K562 (cell line): Measurements from ENCODE around the gene FBXW12. TPM values are rescaled to one million over a fixed set of nuclear protein-coding genes. Genes with fewer than 3 reads are reported as not detected.

Source experiments
- ATAC-seq: fragments of 200-7000 bp; cut with Tn5 transposase; 3 replicates; pipeline ENCODE4 v1.9.1; 2020; ENCODE audit warnings: moderate library complexity
- BruUV-seq: library from RNA; stranded (reverse); fragments of 400-500 nt; replicated peaks from 2 replicates; lab custom pipeline; 2021; lab: Mats Ljungman, UMichigan
- CTCF ChIA-PET: fragments of 300-600 bp; formaldehyde crosslinking; extraction: SDS; loops from one replicate; lab custom pipeline; 2021; ENCODE audit warnings: low intra/inter-chr PET ratio; lab: Yijun Ruan, JAX
- POLR2A ChIA-PET: fragments of 300-600, 350-650 bp; sonication (Branson Sonifier 250); formaldehyde crosslinking; extraction: SDS; loops from one replicate; lab custom pipeline; 2021; ENCODE audit warnings: antibody characterized with exemption, inconsistent platforms; lab: Yijun Ruan, JAX
- DNase-seq, 4 experiments: peaks; one replicate each; pipeline versions ENCODE4 v3.0.0 to v3.0.0-alpha.2; 2011 to 2018; ENCODE audit warnings: low spot score in 3 of 4, mixed read lengths in 3 of 4; ENCODE audit errors: extremely low read depth in 1 of 4
- FAIRE-seq: peaks from 2 replicates; lab custom pipeline; 2011; peaks lifted over from hg19 to GRCh38; lab: Jason Lieb, UNC
- H2AFZ ChIP-seq: 2 replicates; pipeline ENCODE4 v1.6.0; 2011; ENCODE audit warnings: low read depth, low read length, control low read depth, inconsistent platforms
- H3K27ac ChIP-seq: fragments of 200-600 bp; 3 replicates; pipeline ENCODE4 v1.8.0; 2011; ENCODE audit warnings: low read depth, mild to moderate bottlenecking, control low read depth, inconsistent platforms, low read length, moderate library complexity, mixed read lengths; ENCODE audit errors: extremely low read depth
- H3K27me3 ChIP-seq, 2 experiments: fragments of 300-600 bp in 1 of 2; 2 replicates in 1 of 2; 3 replicates in 1 of 2; pipeline versions ENCODE4 v1.6.0 to v1.8.0; 2011; ENCODE audit warnings: inconsistent platforms in 2 of 2, low read length in 2 of 2, mild to moderate bottlenecking in 1 of 2, mixed read lengths in 1 of 2, moderate library complexity in 1 of 2; ENCODE audit not compliant: control insufficient read depth in 2 of 2, insufficient read depth in 2 of 2
- H3K36me3 ChIP-seq: fragments of 300-600 bp; 3 replicates; pipeline ENCODE4 v1.8.0; 2011; ENCODE audit warnings: mild to moderate bottlenecking, low read length, inconsistent platforms; ENCODE audit not compliant: control insufficient read depth, insufficient read depth
- H3K4me1 ChIP-seq, 2 experiments: fragments of 200-600 bp in 1 of 2; replicated peaks in 1 of 2; 2 replicates in 1 of 2; 3 replicates in 1 of 2; pipeline versions ENCODE4 v1.5.1 to v1.8.0; 2011; ENCODE audit warnings: inconsistent platforms in 2 of 2, low read length in 2 of 2, mild to moderate bottlenecking in 1 of 2, mixed read lengths in 1 of 2, moderate library complexity in 1 of 2; ENCODE audit not compliant: control insufficient read depth in 2 of 2, insufficient read depth in 2 of 2
- H3K4me2 ChIP-seq: 2 replicates; pipeline ENCODE4 v1.6.1; 2011; ENCODE audit warnings: low read length, control low read depth, inconsistent platforms, mixed read lengths; ENCODE audit not compliant: insufficient read depth
- H3K4me3 ChIP-seq: fragments of 200-600 bp; sonication (generic), shearing (Covaris generic); 2 replicates; pipeline ENCODE4 v1.5.1; 2016; ENCODE audit warnings: control low read depth, inconsistent platforms
- H3K79me2 ChIP-seq: fragments of 200-600 bp; 3 replicates; pipeline ENCODE4 v1.8.0; 2011; ENCODE audit warnings: low read length, inconsistent platforms; ENCODE audit not compliant: control insufficient read depth, insufficient read depth
- H3K9ac ChIP-seq, 2 experiments: 2 replicates each; pipeline versions ENCODE4 v1.6.0 to v1.6.1; 2011; ENCODE audit warnings: low read depth in 2 of 2, low read length in 2 of 2, control low read depth in 1 of 2, inconsistent platforms in 1 of 2, mild to moderate bottlenecking in 1 of 2, mixed read lengths in 1 of 2; ENCODE audit not compliant: insufficient read depth in 1 of 2
- H3K9me1 ChIP-seq: one replicate; pipeline ENCODE4 v1.6.0; 2011; ENCODE audit warnings: inconsistent platforms, mild to moderate bottlenecking, low read length, moderate library complexity; ENCODE audit not compliant: control insufficient read depth, insufficient read depth
- H3K9me3 ChIP-seq: replicated peaks from 2 replicates; pipeline ENCODE4 v1.5.1; 2011; ENCODE audit warnings: low read depth, low read length, inconsistent platforms; ENCODE audit not compliant: control insufficient read depth, insufficient read depth
- H4K20me1 ChIP-seq: replicated peaks from 2 replicates; pipeline ENCODE4 v1.6.1; 2011; ENCODE audit warnings: low read length, inconsistent platforms, mixed read lengths; ENCODE audit not compliant: control insufficient read depth, insufficient read depth
- DDX20 ChIP-seq: fragments of 450-650 bp; IDR thresholded peaks from 2 replicates; pipeline ENCODE4 v1.6.1; 2016; ENCODE audit warnings: missing genetic modification characterization, low read depth, mild to moderate bottlenecking, missing compliant biosample characterization, moderate library complexity
- DPF2 ChIP-seq: fragments of 450-650 bp; IDR thresholded peaks from 2 replicates; pipeline ENCODE4 v1.6.1; 2016
- FOXK1 ChIP-seq: sonication (generic); formaldehyde crosslinking; IDR thresholded peaks from 2 replicates; pipeline ENCODE4 v1.8.0; 2022; ENCODE audit warnings: missing genetic modification reagents, mild to moderate bottlenecking, borderline replicate concordance
- HDAC8 ChIP-seq: fragments of 450-650 bp; IDR thresholded peaks from 2 replicates; pipeline ENCODE4 v1.6.1; 2016; ENCODE audit warnings: mild to moderate bottlenecking, missing genetic modification characterization, moderate library complexity, missing compliant biosample characterization
- MAFK ChIP-seq: IDR thresholded peaks from 2 replicates; pipeline ENCODE4 v1.6.1; 2011; ENCODE audit warnings: low read length, improper control_type of control experiment
- MEIS2 ChIP-seq: fragments of 450-650 bp; IDR thresholded peaks from 2 replicates; pipeline ENCODE4 v1.6.1; 2014; ENCODE audit warnings: mild to moderate bottlenecking; ENCODE audit not compliant: partially characterized antibody
- NCOA2 ChIP-seq, 2 experiments: fragments of 450-650 bp; IDR thresholded peaks; 2 replicates each; pipeline ENCODE4 v1.6.1; 2018; ENCODE audit warnings: mild to moderate bottlenecking in 2 of 2, moderate library complexity in 1 of 2; ENCODE audit not compliant: partially characterized antibody in 2 of 2
- NUFIP1 ChIP-seq: fragments of 450-650 bp; IDR thresholded peaks from 2 replicates; pipeline ENCODE4 v1.6.1; 2018; ENCODE audit not compliant: partially characterized antibody
- RAD51 ChIP-seq: fragments of 450-650 bp; IDR thresholded peaks from 2 replicates; pipeline ENCODE4 v1.7.1; 2016; ENCODE audit warnings: low read depth, mild to moderate bottlenecking, borderline replicate concordance
- SMARCC2 ChIP-seq: fragments of 450-650 bp; IDR thresholded peaks from 2 replicates; pipeline ENCODE4 v1.6.1; 2017; ENCODE audit warnings: antibody characterized with exemption, moderate library complexity, mild to moderate bottlenecking, low read depth
- STAT5A ChIP-seq: IDR thresholded peaks from 2 replicates; pipeline ENCODE4 v1.6.1; 2012; ENCODE audit warnings: low read length, inconsistent platforms, borderline replicate concordance
- U2AF1 ChIP-seq: fragments of 200-400 bp; formaldehyde crosslinking; optimal IDR thresholded peaks from 2 replicates; pipeline ENCODE3; 2017; ENCODE audit warnings: mild to moderate bottlenecking, low read depth, low read length, moderate library complexity
- ZNF212 ChIP-seq: fragments of 450-650 bp; formaldehyde crosslinking; IDR thresholded peaks from 2 replicates; pipeline ENCODE4 v1.4.0; 2020; ENCODE audit warnings: mild to moderate bottlenecking
- ZNF217 ChIP-seq: sonication (generic); formaldehyde crosslinking; IDR thresholded peaks from 2 replicates; pipeline ENCODE4 v1.8.0; 2022; ENCODE audit warnings: mild to moderate bottlenecking, missing genetic modification reagents
- WGBS: fragments of 100-300 bp; shearing (Covaris generic); methylation state at CpG from one replicate; pipeline ENCODE4 v1.1.6; 2016; ENCODE audit warnings: low coverage, mixed read lengths; ENCODE audit not compliant: insufficient coverage; ENCODE audit errors: missing lambda C conversion rate; 5-methylcytosine and 5-hydroxymethylcytosine counted together
- in situ Hi-C: fragments of 300-500 bp; cut with MboI; formaldehyde crosslinking; loops from 4 replicates; pipeline ENCODE4 v1.15.0; 2018; ENCODE audit warnings: inconsistent platforms, mixed read lengths
- intact Hi-C: fragments of 100-400 bp; cut with micrococcal nuclease; formaldehyde crosslinking; loops from 2 replicates; pipeline ENCODE4 v1.14.2; 2022
- polyA plus RNA-seq, 8 experiments: library from polyadenylated mRNA; depleted of rRNA in 4 of 8; stranded (reverse) in 5 of 8; unstranded in 3 of 8; fragments of >200 nt; fragmentation: Nextera tagmentation in 2 of 8; fragmentation: Illumina TruSeq in 1 of 8; extraction: Ambion mirVana in 2 of 8; extraction: Trizol in 1 of 8; gene quantifications; 2 replicates each; pipeline versions ENCODE4 v1.2.1 to v1.2.3, GENCODE V29; 2011 to 2014; ENCODE audit warnings: inconsistent platforms in 1 of 8, missing spikeins in 1 of 8
- total RNA-seq, 7 experiments: library from RNA; depleted of rRNA in 6 of 7; stranded (reverse); fragments of >200 nt in 6 of 7; fragmentation: Illumina TruSeq in 2 of 7; extraction: Trizol in 2 of 7; gene quantifications; 2 replicates each; pipeline versions ENCODE4 v1.2.1 to v1.2.3, GENCODE V29; 2011 to 2021; ENCODE audit warnings: low replicate concordance in 1 of 7
- TF ChIP-seq, protein P1 (sequence below): fragments of 450-650 bp; formaldehyde crosslinking; IDR thresholded peaks from 2 replicates; pipeline ENCODE4 v1.4.0; 2020; ENCODE audit warnings: mild to moderate bottlenecking, moderate library complexity

The FBXW12 gene
- total and polyA plus RNA-seq, 9 of the 15 experiments (the other 6 are each of a cell fraction or from before 2014, with no cell fraction given), result 0.04 to 0.07 (median 0.06) TPM; not detected in 6

- in situ Hi-C loops (no loop called here), intact Hi-C loops (no loop called here)
- peaks cover 5% of the 10 kb centered on the region; the same call in 2 of the 3 replicates for H3K36me3 ChIP-seq
- H3K4me2 ChIP-seq, result no peak overlapping the region
- peaks cover 3 to 47% of the 10 kb centered on the region in 2 experiments; a peak in 4 of 5 replicates for H3K4me1 ChIP-seq
- DNase-seq, result no peak
- TF ChIP-seq RAD51 (no peak), ZNF212 (CRISPR knock-in tag) (no peak), NCOA2 (IDR thresholded peaks at IDR 0.05; ENCODE audit: partially characterized antibody in 2 of 2) (no peak), MAFK (no peak), DPF2 (no peak)
- BruUV-seq, result no TSS peak
- ATAC-seq, result no peak
- H3K79me2 ChIP-seq, result no peaks in the 10 kb centered on the region; the same call in 2 of the 3 replicates
- no peaks in the 10 kb centered on the region for H3K9me3 ChIP-seq
- no peak overlapping the region for H2AFZ ChIP-seq
- H4K20me1 ChIP-seq, result no peaks in the 10 kb centered on the region
- ChIA-PET POLR2A (interaction anchor here (0.6 kb wide), 1 partner anchor 22 kb away, joined by 3 read pairs; no protein-coding TSS in a partner anchor), CTCF (no interaction called here)
- 61% methylated on average over 5 of the region's 8 CpGs for WGBS
- H3K9ac ChIP-seq, result no peak overlapping the region
- no peaks in the 10 kb centered on the region for H3K9me1 ChIP-seq
- no peak for FAIRE-seq
- no peaks in the 10 kb centered on the region for H3K27me3 ChIP-seq
- H3K27ac ChIP-seq, result no peak overlapping the region
- H3K4me3 ChIP-seq, result no peak overlapping the region
Measured at GRCh38 chr3:48426944-48427629, 55.1 kb downstream of the FBXW12 start.

- no peaks in the 10 kb centered on the region; the same call in 2 of the 3 replicates for H3K79me2 ChIP-seq
- no peak for DNase-seq
- H3K9ac ChIP-seq, result no peak overlapping the region
- no peak overlapping the region for H3K4me2 ChIP-seq
- no peak for FAIRE-seq
- BruUV-seq, result TSS peak; percentile 33
- intact Hi-C loops, result no loop called here
- no peaks in the 10 kb centered on the region for H3K9me1 ChIP-seq
- in situ Hi-C loops, result no loop called here
- H3K36me3 ChIP-seq, result peaks cover 10% of the 10 kb centered on the region; the same call in 2 of the 3 replicates
- no peaks in the 10 kb centered on the region for H3K9me3 ChIP-seq
- H3K27me3 ChIP-seq, result no peaks in the 10 kb centered on the region
- ChIA-PET CTCF (no interaction called here), POLR2A (no interaction called here)
- no peak overlapping the region for H3K27ac ChIP-seq
- H4K20me1 ChIP-seq, result no peaks in the 10 kb centered on the region
- 84% methylated on average over 7 of the region's 9 CpGs for WGBS
- no peak for ATAC-seq
- H3K4me1 ChIP-seq, result peaks cover 3 to 47% of the 10 kb centered on the region in 2 experiments; a peak in 4 of 5 replicates
- no peak overlapping the region for H2AFZ ChIP-seq
- H3K4me3 ChIP-seq, result no peak overlapping the region
- TF ChIP-seq DDX20 (tag) (no peak), STAT5A (no peak), ZNF217 (no peak), FOXK1 (CRISPR knock-in tag) (no peak), U2AF1 (no peak), HDAC8 (tag) (no peak), MEIS2 (no peak), SMARCC2 (no peak), NUFIP1 (no peak)
- TF ChIP-seq, protein P1, sequence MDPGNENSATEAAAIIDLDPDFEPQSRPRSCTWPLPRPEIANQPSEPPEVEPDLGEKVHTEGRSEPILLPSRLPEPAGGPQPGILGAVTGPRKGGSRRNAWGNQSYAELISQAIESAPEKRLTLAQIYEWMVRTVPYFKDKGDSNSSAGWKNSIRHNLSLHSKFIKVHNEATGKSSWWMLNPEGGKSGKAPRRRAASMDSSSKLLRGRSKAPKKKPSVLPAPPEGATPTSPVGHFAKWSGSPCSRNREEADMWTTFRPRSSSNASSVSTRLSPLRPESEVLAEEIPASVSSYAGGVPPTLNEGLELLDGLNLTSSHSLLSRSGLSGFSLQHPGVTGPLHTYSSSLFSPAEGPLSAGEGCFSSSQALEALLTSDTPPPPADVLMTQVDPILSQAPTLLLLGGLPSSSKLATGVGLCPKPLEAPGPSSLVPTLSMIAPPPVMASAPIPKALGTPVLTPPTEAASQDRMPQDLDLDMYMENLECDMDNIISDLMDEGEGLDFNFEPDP (CRISPR knock-in tag), result no peak
Measured at GRCh38 chr3:48427630-48427962, 55.6 kb downstream of the FBXW12 start.
